Fibroblast of lung (primary cell): ENCODE data around the gene INTS14. TPM values are rescaled to one million over a fixed set of nuclear protein-coding genes. Genes with fewer than 3 reads are reported as not detected.
A peak's percentile ranks its signal among the peaks of the same experiment; 100 is the strongest.

Source experiments
- DNase-seq, 2 donors: peaks; one replicate each; pipeline versions ENCODE4 v3.0.0 to v3.0.0-alpha.2; 2010; ENCODE audit warnings: low read depth in 2 of 2
- H2AFZ ChIP-seq: 2 replicates; pipeline ENCODE4 v1.5.1; 2012; ENCODE audit warnings: low read length, control low read depth, inconsistent platforms
- H3K27ac ChIP-seq: 2 replicates; pipeline ENCODE4 v1.5.1; 2011; ENCODE audit warnings: low read length, control low read depth; ENCODE audit not compliant: insufficient read depth
- H3K27me3 ChIP-seq: 2 replicates; pipeline ENCODE4 v1.5.1; 2011; ENCODE audit warnings: mild to moderate bottlenecking, low read length; ENCODE audit not compliant: control insufficient read depth, insufficient read depth
- H3K36me3 ChIP-seq: 2 replicates; pipeline ENCODE4 v1.5.1; 2011; ENCODE audit warnings: low read length; ENCODE audit not compliant: control insufficient read depth, insufficient read depth
- H3K4me1 ChIP-seq: 2 replicates; pipeline ENCODE4 v1.5.1; 2011; ENCODE audit warnings: low read length; ENCODE audit not compliant: control insufficient read depth, insufficient read depth; ENCODE audit errors: extremely low read depth
- H3K4me2 ChIP-seq: 2 replicates; pipeline ENCODE4 v1.5.1; 2011; ENCODE audit warnings: low read length, control low read depth; ENCODE audit not compliant: insufficient read depth; ENCODE audit errors: extremely low read depth
- H3K4me3 ChIP-seq, 4 experiments: fragments of 200-600 bp in 1 of 4; sonication (generic) in 1 of 4; replicated peaks in 1 of 4; 2 replicates each; pipeline ENCODE4 v1.5.1; 2011 to 2016; ENCODE audit warnings: low read length in 4 of 4, low read depth in 3 of 4, mild to moderate bottlenecking in 3 of 4, control low read depth in 2 of 4, inconsistent platforms in 1 of 4, mixed read lengths in 1 of 4; ENCODE audit not compliant: insufficient read depth in 1 of 4; ENCODE audit errors: control extremely low read depth in 1 of 4
- H3K79me2 ChIP-seq: 2 replicates; pipeline ENCODE4 v1.5.1; 2012; ENCODE audit warnings: mild to moderate bottlenecking, low read length, inconsistent platforms; ENCODE audit not compliant: control insufficient read depth, insufficient read depth
- H3K9ac ChIP-seq: 2 replicates; pipeline ENCODE4 v1.5.1; 2011; ENCODE audit warnings: mild to moderate bottlenecking, low read length, control low read depth; ENCODE audit not compliant: insufficient read depth
- H3K9me3 ChIP-seq: 2 replicates; pipeline ENCODE4 v1.5.1; 2012; ENCODE audit warnings: low read depth, low read length; ENCODE audit not compliant: control insufficient read depth, insufficient read depth
- H4K20me1 ChIP-seq: 2 replicates; pipeline ENCODE4 v1.5.1; 2011; ENCODE audit warnings: low read length; ENCODE audit not compliant: control insufficient read depth, insufficient read depth; ENCODE audit errors: extremely low read depth
- CTCF ChIP-seq, 2 donors: IDR thresholded peaks in 1 of 2; conservative IDR thresholded peaks in 1 of 2; 1 replicate in 1 of 2; 2 replicates in 1 of 2; pipeline ENCODE4 v1.5.1; 2011 to 2012; ENCODE audit warnings: low read length in 2 of 2, control low read depth in 1 of 2, inconsistent platforms in 1 of 2, low read depth in 1 of 2, mild to moderate bottlenecking in 1 of 2
- EZH2 ChIP-seq: IDR thresholded peaks from 2 replicates; pipeline ENCODE4 v1.5.1; 2012; ENCODE audit warnings: low read length, control low read depth, mild to moderate bottlenecking; ENCODE audit errors: missing control alignments
- polyA plus RNA-seq, 2 donors: library from polyadenylated mRNA; depleted of rRNA in 1 of 2; stranded (reverse) in 1 of 2; unstranded in 1 of 2; fragments of >200 nt; gene quantifications; 2 replicates each; pipeline ENCODE4 v1.2.1, GENCODE V29; 2011 to 2012; ENCODE audit warnings: missing spikeins in 1 of 2
- total RNA-seq: library from RNA; depleted of rRNA; stranded (reverse); fragments of >200 nt; gene quantifications from 2 replicates; pipeline ENCODE4 v1.2.1, GENCODE V29; 2014

Gene INTS14
- total and polyA plus RNA-seq, 2 donors (not counting 1 experiment from before 2014, with no cell fraction given) = 31.5 to 55.9 TPM

GRCh38 chr15:65541231-65541820 is 69.6 kb downstream of the INTS14 start:
- H3K36me3 ChIP-seq = no peaks in the 10 kb centered on the region
- no peak for TF ChIP-seq EZH2
- TF ChIP-seq CTCF (conservative IDR thresholded peaks at IDR 0.05 in 1 of 2, IDR thresholded peaks at IDR 0.05 in 1 of 2; ENCODE audit: low read depth in 1 of 2, low read length in 2 of 2) = no peak
- H3K4me2 ChIP-seq = no peak overlapping the region
- peaks cover 60% of the 10 kb centered on the region for H3K79me2 ChIP-seq
- H3K9me3 ChIP-seq = no peaks in the 10 kb centered on the region
- no peak overlapping the region for H3K4me3 ChIP-seq
- no peak overlapping the region for H3K9ac ChIP-seq
- no peak for DNase-seq
- H3K4me1 ChIP-seq = no peaks in the 10 kb centered on the region
- no peak overlapping the region for H2AFZ ChIP-seq
- no peaks in the 10 kb centered on the region for H3K27me3 ChIP-seq
- no peaks in the 10 kb centered on the region for H4K20me1 ChIP-seq
- H3K27ac ChIP-seq = no peak overlapping the region

GRCh38 chr15:65540314-65540713 is 70.6 kb downstream of the INTS14 start:
- Histone ChIP-seq H3K9me3 (no peaks in the 10 kb centered on the region), H4K20me1 (no peaks in the 10 kb centered on the region), H3K9ac (no peak overlapping the region), H3K27ac (no peak overlapping the region), H3K4me2 (no peak overlapping the region), H2AFZ (no peak overlapping the region), H3K79me2 (peaks cover 66% of the 10 kb centered on the region), H3K27me3 (no peaks in the 10 kb centered on the region), H3K36me3 (no peaks in the 10 kb centered on the region), H3K4me3 (no peak overlapping the region), H3K4me1 (no peaks in the 10 kb centered on the region)
- DNase-seq = no peak
- TF ChIP-seq CTCF (conservative IDR thresholded peaks at IDR 0.05 in 1 of 2, IDR thresholded peaks at IDR 0.05 in 1 of 2; ENCODE audit: low read depth in 1 of 2, low read length in 2 of 2) (no peak), EZH2 (no peak)

- no peak for TF ChIP-seq EZH2
- no peak for TF ChIP-seq CTCF (conservative IDR thresholded peaks at IDR 0.05 in 1 of 2, IDR thresholded peaks at IDR 0.05 in 1 of 2; ENCODE audit: low read depth in 1 of 2, low read length in 2 of 2)
- no peak overlapping the region for H3K4me3 ChIP-seq
- H2AFZ ChIP-seq = no peak overlapping the region
- no peak overlapping the region for H3K9ac ChIP-seq
- no peak overlapping the region for H3K4me2 ChIP-seq
- no peak overlapping the region for H3K27ac ChIP-seq
- peak in 1 of 2 donors; percentile 52 for DNase-seq
- H3K36me3 ChIP-seq = no peaks in the 10 kb centered on the region
- H3K4me1 ChIP-seq = peaks cover 7% of the 10 kb centered on the region
- H4K20me1 ChIP-seq = no peaks in the 10 kb centered on the region
- H3K27me3 ChIP-seq = no peaks in the 10 kb centered on the region
- H3K79me2 ChIP-seq = peaks cover 80% of the 10 kb centered on the region
- no peaks in the 10 kb centered on the region for H3K9me3 ChIP-seq
These were observed 75.7 kb downstream of the INTS14 start for GRCh38 chr15:65535192-65535591.
